Measurements from ENCODE around the gene CYP1A2.

The CYP1A2 gene

DNA sequence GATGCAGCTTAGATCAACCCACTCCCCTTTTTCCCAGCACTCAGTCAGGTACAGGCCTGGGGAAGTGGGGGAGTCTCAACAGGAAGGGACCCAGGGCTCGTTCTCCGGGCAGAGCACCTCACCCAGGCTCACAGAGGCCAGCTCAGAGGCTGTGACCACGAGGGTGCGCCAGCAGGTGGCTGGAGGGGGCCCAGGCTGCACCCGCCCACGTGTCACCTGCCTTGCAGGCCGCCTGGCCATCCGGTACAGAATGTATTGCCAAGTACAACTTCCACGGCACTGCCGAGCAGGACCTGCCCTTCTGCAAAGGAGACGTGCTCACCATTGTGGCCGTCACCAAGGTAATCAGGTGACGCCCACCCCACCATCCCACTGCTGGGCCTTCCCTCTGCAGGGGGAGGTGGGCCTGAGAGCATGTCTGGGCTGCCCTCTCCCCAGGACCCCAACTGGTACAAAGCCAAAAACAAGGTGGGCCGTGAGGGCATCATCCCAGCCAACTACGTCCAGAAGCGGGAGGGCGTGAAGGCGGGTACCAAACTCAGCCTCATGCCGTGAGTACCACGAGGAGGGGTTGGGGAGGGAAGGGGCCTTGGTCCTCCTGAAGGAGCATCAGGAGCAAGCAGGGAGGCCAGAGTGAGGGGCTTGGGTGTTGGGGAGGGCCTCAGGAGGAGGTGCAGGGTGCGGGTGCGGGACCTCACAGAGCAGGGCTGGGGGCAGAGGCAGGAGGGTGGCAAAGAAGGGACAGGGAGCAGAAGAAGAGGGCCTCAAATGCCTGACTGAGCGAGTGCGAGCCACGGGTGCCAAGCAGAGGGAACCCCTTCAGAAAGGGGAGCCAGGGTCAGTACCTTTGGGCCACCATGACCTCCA is 50.0 kb downstream of the CYP1A2 start:
- H3K27ac ChIP-seq, result peak overlapping the region in 14 of 21 experiments; percentile 7 to 77 (median 70)

DNA sequence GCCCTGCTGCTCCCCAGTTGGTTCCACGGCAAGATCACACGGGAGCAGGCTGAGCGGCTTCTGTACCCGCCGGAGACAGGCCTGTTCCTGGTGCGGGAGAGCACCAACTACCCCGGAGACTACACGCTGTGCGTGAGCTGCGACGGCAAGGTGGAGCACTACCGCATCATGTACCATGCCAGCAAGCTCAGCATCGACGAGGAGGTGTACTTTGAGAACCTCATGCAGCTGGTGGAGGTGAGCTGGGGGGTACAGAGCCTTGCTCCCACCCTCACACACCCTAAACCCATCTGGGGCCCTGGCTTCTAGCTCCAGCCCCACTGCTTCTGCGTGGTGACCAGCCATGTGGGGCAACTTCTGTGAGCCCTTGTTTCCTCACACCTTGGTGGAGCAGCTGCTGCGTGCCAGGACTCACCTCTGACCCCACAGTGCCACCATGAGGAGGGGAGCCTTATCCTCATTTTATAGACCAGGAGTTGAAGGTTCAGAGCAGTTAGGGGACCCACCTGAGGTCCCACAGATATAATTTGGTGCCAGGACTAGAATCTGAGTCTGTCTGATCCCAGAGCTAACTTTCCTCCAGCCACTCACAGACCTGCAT is 50.7 kb downstream of the CYP1A2 start:
- Histone ChIP-seq H3K27ac (peak overlapping the region in 16 of 21 experiments; percentile 21 to 81 (median 70)), H3K4me3 (no peak overlapping the region)

More for the DNA sequence above, 50.0 kb downstream of the CYP1A2 start:
- no peak overlapping the region for H3K4me3 ChIP-seq

DNA sequence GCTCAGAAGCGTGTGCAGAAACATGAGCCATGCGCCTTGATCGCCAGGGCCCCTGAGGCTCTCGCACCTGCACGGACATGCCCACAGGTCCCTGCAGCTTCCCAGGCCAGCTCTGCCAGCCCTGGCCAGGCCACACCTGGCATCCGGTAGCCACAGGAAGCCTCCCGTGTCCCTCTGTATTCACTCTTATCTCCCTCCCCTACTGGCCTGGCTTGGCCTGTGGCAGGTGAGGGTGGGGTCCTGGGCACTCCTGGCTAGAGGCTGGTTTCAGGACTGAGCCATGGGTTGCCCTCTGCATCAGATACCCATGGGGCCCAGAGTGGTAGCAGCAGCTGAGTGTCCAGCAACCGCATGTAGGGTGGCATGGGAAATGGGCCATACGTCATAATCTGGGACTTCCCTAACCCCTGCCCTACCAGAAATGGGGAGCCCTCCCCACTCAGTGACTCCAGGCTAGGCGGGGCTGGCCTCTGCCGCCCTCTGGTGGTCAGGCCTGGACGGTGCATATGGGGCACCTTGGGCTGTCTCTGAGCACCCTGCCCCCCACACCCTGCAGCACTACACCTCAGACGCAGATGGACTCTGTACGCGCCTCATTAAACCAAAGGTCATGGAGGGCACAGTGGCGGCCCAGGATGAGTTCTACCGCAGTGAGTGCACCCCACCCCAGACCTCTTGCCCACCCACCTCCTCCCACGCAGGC is 51.4 kb downstream of the CYP1A2 start:
- peak overlapping the region in 19 of 21 experiments; percentile 19 to 81 (median 66) for H3K27ac ChIP-seq

DNA sequence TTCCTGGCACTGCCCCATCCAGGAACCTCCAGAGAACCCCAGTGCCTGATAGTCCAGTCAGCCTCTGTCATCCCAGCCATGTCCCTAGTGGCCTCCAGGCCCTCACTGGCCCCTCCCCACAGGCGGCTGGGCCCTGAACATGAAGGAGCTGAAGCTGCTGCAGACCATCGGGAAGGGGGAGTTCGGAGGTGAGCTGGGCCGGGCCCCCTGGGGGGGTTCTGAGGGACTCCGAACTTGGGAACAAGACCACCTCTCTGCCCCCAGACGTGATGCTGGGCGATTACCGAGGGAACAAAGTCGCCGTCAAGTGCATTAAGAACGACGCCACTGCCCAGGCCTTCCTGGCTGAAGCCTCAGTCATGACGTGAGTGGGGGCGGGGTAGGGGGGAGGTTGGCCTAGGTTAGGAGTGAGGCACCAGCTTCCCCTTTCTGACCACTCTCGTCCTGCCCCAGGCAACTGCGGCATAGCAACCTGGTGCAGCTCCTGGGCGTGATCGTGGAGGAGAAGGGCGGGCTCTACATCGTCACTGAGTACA is 52.0 kb downstream of the CYP1A2 start:
- H3K4me3 ChIP-seq, result no peak overlapping the region
- H3K27ac ChIP-seq, result peak overlapping the region in 12 of 21 experiments; percentile 4 to 77 (median 70)

More for the DNA sequence above, 51.4 kb downstream of the CYP1A2 start:
- H3K4me3 ChIP-seq, result no peak overlapping the region

DNA sequence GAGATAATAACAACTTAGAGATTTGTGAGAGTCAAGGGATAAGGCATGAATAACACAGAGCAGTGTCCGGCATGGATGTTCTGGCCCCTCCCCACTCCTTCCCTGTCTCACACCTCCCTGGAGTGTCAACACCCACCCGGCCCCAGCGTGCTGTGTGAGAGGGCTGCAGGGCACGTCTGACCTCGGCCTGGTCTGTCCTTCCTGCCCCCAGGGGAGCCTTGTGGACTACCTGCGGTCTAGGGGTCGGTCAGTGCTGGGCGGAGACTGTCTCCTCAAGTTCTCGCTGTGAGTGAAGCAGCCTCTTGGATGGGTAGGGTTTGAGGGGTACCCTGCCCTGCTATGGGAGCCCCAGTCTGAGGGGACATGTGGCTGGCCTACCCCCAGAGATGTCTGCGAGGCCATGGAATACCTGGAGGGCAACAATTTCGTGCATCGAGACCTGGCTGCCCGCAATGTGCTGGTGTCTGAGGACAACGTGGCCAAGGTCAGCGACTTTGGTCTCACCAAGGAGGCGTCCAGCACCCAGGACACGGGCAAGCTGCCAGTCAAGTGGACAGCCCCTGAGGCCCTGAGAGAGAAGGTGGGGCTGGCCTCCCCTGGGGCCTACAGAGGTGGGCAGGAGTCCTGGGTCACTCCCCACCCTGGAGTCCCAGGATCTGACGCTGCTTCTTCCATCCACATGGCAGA is 52.8 kb downstream of the CYP1A2 start:
- Histone ChIP-seq H3K4me3 (no peak overlapping the region), H3K27ac (peak overlapping the region in 1 of 21 experiments; percentile 4)

DNA sequence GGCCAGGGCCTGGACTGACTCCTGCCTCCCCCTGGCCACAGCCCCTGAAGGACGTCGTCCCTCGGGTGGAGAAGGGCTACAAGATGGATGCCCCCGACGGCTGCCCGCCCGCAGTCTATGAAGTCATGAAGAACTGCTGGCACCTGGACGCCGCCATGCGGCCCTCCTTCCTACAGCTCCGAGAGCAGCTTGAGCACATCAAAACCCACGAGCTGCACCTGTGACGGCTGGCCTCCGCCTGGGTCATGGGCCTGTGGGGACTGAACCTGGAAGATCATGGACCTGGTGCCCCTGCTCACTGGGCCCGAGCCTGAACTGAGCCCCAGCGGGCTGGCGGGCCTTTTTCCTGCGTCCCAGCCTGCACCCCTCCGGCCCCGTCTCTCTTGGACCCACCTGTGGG is 53.6 kb downstream of the CYP1A2 start:
- H3K27ac ChIP-seq, result no peak overlapping the region
- H3K4me3 ChIP-seq, result no peak overlapping the region

DNA sequence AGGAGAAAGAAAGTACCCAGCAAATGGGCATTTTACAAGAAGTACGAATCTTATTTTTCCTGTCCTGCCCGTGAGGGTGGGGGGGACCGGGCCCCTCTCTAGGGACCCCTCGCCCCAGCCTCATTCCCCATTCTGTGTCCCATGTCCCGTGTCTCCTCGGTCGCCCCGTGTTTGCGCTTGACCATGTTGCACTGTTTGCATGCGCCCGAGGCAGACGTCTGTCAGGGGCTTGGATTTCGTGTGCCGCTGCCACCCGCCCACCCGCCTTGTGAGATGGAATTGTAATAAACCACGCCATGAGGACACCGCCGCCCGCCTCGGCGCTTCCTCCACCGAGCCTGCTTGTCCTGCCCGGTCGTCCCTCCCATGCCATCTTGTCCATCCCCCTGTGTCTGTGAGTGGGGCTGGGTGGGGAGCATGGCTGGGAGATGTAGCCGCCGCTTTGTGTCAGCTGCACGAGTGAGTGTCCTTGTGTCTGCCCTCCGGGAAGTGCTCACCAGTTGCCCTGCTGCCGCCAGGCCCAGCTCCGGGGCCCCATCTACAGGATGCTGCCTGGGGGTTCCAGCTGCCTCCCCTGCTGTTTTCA is 54.3 kb downstream of the CYP1A2 start:
- H3K4me3 ChIP-seq, result no peak overlapping the region

DNA sequence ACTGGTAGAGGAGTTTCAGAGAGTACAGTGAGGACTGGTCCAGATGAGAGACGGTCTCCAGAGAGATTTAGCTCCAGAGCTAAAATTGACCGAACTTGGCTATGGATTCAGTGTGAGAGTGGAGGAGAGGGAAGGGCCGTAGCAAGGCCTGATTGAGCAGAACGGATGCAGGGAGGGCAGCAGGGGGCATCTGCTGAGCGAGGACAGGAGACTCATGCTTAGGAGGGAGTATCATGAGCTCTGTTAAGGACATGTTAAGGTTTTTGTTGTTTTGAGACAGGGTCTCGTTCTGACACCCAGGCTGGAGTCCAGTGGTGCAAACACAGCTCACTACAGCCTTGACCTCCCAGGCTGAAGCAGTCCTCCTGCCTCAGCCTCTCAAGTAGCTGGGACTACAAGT is 56.3 kb downstream of the CYP1A2 start:
- no peak overlapping the region for H3K4me3 ChIP-seq

More for the DNA sequence above, 54.3 kb downstream of the CYP1A2 start:
- no peak overlapping the region for H3K27ac ChIP-seq

More for the DNA sequence above, 56.3 kb downstream of the CYP1A2 start:
- no peak overlapping the region for H3K27ac ChIP-seq
